HT1080 (cell line): ENCODE data around the gene DYNLL1. TPM values are rescaled to one million over a fixed set of nuclear protein-coding genes. Genes with fewer than 3 reads are reported as not detected.

Source experiments
- DNase-seq: peaks from one replicate; pipeline ENCODE4 v3.0.0-alpha.2; 2015; ENCODE audit warnings: low read depth
- small RNA-seq: library from RNA; depleted of rRNA; stranded (forward); fragments of <200 nt; gene quantifications from one replicate; pipeline ENCODE3, GENCODE V24; 2014
- total RNA-seq: library from RNA; depleted of rRNA; stranded (reverse); fragments of >200 nt; shearing (Covaris generic); gene quantifications from 2 replicates; pipeline ENCODE4 v1.2.3, GENCODE V29; 2014; rRNA removed

The DYNLL1 gene
- total RNA-seq, 1 experiment from 2014 or later: 696 TPM

DNA sequence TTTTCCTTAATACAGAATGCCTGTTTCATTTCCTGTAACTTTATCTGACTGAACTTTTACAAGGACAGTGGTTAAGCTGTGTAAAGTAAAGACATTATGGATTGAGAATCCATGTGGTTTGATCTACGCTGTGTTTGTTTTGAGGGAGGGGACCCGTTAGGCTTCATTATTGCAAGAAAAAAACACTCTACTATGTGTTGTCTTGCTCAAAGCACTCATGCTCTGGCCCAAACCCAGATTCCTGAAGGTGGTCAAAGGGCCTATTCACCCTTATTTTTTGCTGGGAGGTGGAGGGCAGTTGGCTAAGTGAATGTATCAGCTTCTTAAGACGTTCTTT lies 50.1 kb downstream of the DYNLL1 start:
- no peak for DNase-seq

Small RNAs within 50 kb of the gene (small RNA-seq; reads per million reads assigned to genes)
- gene RF00019: not detected

Other genes starting within 250 kb of the DYNLL1 start
- 162 and 238 TPM in 2 replicates for gene PXN, start 230.4 kb upstream of the DYNLL1 start, total RNA-seq
- gene RNU4-2, start 204.2 kb upstream of the DYNLL1 start, total RNA-seq: not detected in 2 replicates
- gene RNU4-1, start 202.9 kb upstream of the DYNLL1 start, total RNA-seq: not detected in 2 replicates
- gene SIRT4, start 193.8 kb upstream of the DYNLL1 start, total RNA-seq: 0.40 and 1.6 TPM in 2 replicates
- gene PLA2G1B, start 168.3 kb upstream of the DYNLL1 start, total RNA-seq: not detected in 2 replicates
- 0.40 and 0.92 TPM in 2 replicates for gene MSI1, start 126.9 kb upstream of the DYNLL1 start, total RNA-seq
- 740 and 780 TPM in 2 replicates for gene COX6A1, start 58.0 kb upstream of the DYNLL1 start, total RNA-seq
- 44.0 and 48.3 TPM in 2 replicates for gene TRIAP1, start 49.7 kb upstream of the DYNLL1 start, total RNA-seq
- gene GATC, start 49.7 kb upstream of the DYNLL1 start, total RNA-seq: 20.9 and 23.5 TPM in 2 replicates
- 251 and 280 TPM in 2 replicates for gene SRSF9, start 26.4 kb upstream of the DYNLL1 start, total RNA-seq
- gene COQ5, start 33.0 kb downstream of the DYNLL1 start, total RNA-seq: 50.4 and 52.0 TPM in 2 replicates
- gene RNF10, start 38.2 kb downstream of the DYNLL1 start, total RNA-seq: 35.1 and 43.3 TPM in 2 replicates
- 58.9 and 60.4 TPM in 2 replicates for gene POP5, start 85.3 kb downstream of the DYNLL1 start, total RNA-seq
- not detected in 2 replicates for gene CABP1, start 144.5 kb downstream of the DYNLL1 start, total RNA-seq
- gene MLEC, start 191.0 kb downstream of the DYNLL1 start, total RNA-seq: 98.3 and 99.4 TPM in 2 replicates
- 11.1 and 11.2 TPM in 2 replicates for gene UNC119B, start 214.3 kb downstream of the DYNLL1 start, total RNA-seq
- gene ACADS, start 229.7 kb downstream of the DYNLL1 start, total RNA-seq: 5.1 and 5.6 TPM in 2 replicates